Measurements from ENCODE around the gene SBK2. TPM values are rescaled to one million over a fixed set of nuclear protein-coding genes. Genes with fewer than 3 reads are reported as not detected.

The SBK2 gene
- total RNA-seq, 1 donor from 2014 or later = 0.17 TPM

DNA sequence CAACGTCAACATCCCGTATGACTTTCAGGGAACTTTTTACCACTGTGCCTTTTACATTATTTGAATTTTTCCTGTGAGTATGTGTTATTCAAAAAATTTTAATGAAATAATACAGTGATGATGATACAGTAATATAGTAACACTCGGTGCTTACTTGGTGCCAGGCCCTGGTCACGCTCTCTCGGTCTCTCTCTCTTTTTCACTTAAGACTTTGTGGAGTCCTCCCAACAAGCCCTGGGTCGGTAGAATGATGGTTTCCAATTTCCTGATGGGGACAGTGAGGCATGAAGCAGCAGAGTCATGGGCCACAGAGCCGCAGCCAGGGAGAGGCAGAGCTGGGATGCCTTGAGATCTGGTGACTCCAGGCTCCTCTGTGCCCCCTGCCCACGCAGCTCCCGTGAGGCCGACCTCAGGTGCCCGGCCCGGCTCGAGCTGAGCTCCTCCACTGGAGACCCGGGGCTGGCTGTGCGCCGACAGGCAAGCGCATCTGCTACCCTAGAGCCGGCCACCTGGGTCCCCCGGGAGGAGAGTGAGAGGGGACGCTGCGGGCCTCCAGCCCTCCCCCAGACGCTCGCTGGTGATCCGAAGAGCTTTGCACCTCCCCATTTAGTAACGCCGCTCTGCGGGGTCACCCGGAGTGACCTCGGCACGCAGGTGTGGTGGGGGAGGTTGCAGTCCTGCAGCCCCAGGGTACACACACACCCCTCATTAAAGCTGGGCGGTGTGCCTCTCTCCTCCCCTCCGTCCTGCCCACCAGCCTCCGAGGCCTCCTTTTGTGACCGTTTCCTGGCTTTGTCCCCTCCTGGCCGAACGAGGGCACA is 12.8 kb upstream of the SBK2 start:
- Histone ChIP-seq H3K4me3 (ENCODE audit: low read depth, low read length) (peak overlapping the region; percentile 15), H3K36me3 (ENCODE audit: control insufficient read depth, insufficient read depth, low read length) (no peaks in the 10 kb centered on the region), H3K27me3 (ENCODE audit: control insufficient read depth, insufficient read depth, low read length) (no peaks in the 10 kb centered on the region)
- peak; percentile 75 for DNase-seq (ENCODE audit: low read depth)
- TF ChIP-seq, protein P1, sequence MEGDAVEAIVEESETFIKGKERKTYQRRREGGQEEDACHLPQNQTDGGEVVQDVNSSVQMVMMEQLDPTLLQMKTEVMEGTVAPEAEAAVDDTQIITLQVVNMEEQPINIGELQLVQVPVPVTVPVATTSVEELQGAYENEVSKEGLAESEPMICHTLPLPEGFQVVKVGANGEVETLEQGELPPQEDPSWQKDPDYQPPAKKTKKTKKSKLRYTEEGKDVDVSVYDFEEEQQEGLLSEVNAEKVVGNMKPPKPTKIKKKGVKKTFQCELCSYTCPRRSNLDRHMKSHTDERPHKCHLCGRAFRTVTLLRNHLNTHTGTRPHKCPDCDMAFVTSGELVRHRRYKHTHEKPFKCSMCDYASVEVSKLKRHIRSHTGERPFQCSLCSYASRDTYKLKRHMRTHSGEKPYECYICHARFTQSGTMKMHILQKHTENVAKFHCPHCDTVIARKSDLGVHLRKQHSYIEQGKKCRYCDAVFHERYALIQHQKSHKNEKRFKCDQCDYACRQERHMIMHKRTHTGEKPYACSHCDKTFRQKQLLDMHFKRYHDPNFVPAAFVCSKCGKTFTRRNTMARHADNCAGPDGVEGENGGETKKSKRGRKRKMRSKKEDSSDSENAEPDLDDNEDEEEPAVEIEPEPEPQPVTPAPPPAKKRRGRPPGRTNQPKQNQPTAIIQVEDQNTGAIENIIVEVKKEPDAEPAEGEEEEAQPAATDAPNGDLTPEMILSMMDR (IDR thresholded peaks at IDR 0.05; ENCODE audit: insufficient read depth, low read length, poor library complexity, severe bottlenecking) = no peak

DNA sequence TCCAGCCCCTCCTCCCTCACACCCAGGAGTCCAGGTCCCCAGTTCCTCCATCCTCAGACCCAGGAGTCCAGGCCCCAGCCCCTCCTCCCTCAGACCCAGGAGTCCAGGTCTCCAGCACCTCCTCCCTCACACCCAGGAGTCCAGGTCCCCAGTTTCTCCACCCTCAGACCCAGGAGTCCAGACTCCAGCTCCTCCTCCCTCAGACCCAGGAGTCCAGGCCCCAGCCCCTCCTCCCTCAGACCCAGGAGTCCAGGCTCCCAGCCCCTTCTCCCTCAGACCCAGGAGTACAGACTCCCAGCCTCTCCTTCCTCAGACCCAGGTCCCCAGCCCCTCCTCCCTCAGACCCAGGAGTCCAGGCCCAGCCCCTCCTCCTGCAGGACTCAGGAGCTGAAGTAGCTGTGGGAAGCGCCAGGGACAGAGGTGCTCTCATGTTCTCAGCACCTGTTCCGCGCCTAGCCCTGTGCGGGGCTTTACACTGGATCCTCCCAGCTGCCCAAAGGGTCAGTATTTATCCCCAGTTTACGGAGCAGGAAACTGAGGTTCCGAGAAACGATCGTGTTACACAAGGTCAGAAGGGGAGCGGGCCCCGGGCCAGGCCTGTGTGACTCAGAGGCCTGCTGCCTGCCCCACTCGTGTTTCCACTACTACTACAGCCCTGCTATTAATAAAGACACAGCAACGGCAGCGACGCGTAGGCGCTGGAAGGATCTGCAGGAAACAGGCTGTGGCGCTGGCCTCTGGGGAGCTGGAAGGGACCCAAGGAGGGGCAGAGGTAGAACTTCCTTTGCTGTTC is 10.1 kb upstream of the SBK2 start:
- no peaks in the 10 kb centered on the region for H3K36me3 ChIP-seq (ENCODE audit: control insufficient read depth, insufficient read depth, low read length)
- DNase-seq (ENCODE audit: low read depth) = no peak

DNA sequence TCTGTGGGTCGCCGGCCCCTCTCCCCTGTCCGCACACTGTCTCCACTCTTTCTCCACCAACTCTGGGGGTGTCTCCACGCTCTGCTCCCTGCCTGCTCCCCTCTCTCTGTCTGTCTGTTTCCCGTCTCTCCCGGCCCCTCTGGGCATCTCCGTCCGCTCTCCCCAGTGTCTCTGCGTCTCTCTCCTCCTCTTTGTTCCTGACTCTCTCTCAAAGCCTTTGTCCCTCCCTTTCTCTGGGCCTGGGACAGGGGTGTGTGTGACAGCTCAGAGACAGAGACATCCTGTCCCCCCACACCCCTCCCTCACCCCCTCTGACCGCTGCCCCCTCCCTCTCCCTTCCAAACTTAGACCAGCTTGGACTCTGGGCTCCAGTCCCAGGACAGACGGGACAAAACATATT is 9.1 kb upstream of the SBK2 start:
- Histone ChIP-seq H3K27me3 (ENCODE audit: control insufficient read depth, insufficient read depth, low read length) (no peaks in the 10 kb centered on the region), H3K4me3 (ENCODE audit: low read depth, low read length) (no peak overlapping the region), H3K36me3 (ENCODE audit: control insufficient read depth, insufficient read depth, low read length) (no peaks in the 10 kb centered on the region)
- no peak for DNase-seq (ENCODE audit: low read depth)
- TF ChIP-seq, protein P1 (IDR thresholded peaks at IDR 0.05; ENCODE audit: insufficient read depth, low read length, poor library complexity, severe bottlenecking) = no peak

More for the DNA sequence above, 10.1 kb upstream of the SBK2 start:
- TF ChIP-seq, protein P1 (IDR thresholded peaks at IDR 0.05; ENCODE audit: insufficient read depth, low read length, poor library complexity, severe bottlenecking) = no peak
- Histone ChIP-seq H3K27me3 (ENCODE audit: control insufficient read depth, insufficient read depth, low read length) (no peaks in the 10 kb centered on the region), H3K4me3 (ENCODE audit: low read depth, low read length) (no peak overlapping the region)

DNA sequence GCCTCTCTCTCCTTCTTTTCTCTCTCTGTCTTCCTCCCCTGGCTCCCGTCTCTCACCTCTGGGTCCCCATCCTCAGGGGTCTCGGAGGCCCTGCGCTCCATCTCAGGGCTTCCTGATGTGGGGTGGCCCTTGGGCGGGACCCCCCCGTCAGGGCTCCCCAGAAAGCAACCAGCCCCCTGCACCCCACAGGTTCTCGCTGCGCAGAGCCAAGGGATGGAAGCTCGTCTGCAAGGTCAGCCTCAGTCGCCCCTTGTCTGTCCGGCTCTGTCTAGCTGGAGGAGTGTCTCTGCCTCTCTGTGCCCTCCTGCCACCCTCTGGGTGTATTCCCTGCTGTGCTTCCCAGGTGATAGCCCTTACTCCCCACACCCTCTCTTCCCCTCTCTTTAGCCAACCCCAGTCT is 8.5 kb upstream of the SBK2 start, which contains the start of gene SBK3:
Gene SBK3, minus strand, starts transcription at position 101 of the 400 bp plus-strand sequence. Its CDS starts 0 bp downstream, at position 101.
- no peaks in the 10 kb centered on the region for H3K36me3 ChIP-seq (ENCODE audit: control insufficient read depth, insufficient read depth, low read length)
- H3K4me3 ChIP-seq (ENCODE audit: low read depth, low read length) = no peak within 1 kb of the TSS
- peaks cover 3% of the 10 kb centered on the region for H3K27me3 ChIP-seq (ENCODE audit: control insufficient read depth, insufficient read depth, low read length)
- DNase-seq (ENCODE audit: low read depth) = no peak
- TF ChIP-seq, protein P1 (IDR thresholded peaks at IDR 0.05; ENCODE audit: insufficient read depth, low read length, poor library complexity, severe bottlenecking) = no peak

DNA sequence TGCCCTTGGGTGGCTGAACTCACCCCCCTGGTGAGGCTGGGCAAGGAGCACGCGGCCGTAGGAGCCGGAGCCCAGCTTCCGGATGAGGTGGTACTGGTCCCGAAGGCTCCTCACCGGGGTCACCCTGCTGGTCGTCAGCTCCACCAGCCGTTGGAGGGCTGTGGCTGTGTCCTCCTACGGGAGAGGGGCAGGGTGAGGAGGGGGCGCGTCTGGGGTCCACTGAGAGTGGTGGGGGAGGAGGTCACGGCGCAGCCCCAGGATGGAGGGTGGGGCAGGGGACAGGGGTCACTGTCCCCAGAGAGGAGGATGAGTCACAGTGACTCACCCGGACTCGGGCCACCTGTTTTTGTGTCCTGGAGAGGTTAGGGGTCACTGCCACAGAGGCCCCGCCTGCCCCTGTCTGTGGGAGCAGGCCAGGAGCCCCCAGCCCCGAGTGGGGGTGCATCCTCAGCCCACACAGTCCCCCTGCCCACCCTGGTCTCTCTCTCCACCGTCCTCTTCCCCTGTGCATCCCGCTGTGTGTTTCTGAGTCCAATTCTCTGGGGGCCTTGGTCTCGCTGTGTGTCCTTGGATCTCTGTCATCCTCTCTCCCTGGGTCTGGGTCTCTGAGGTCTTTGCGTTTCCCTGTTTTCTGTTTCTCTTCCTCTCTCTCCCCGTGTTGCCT is 8.0 kb upstream of the SBK2 start:
- TF ChIP-seq, protein P1 (IDR thresholded peaks at IDR 0.05; ENCODE audit: insufficient read depth, low read length, poor library complexity, severe bottlenecking) = no peak
- no peak for DNase-seq (ENCODE audit: low read depth)
- Histone ChIP-seq H3K36me3 (ENCODE audit: control insufficient read depth, insufficient read depth, low read length) (no peaks in the 10 kb centered on the region), H3K27me3 (ENCODE audit: control insufficient read depth, insufficient read depth, low read length) (peaks cover 3% of the 10 kb centered on the region), H3K4me3 (ENCODE audit: low read depth, low read length) (no peak overlapping the region)

All from kidney epithelial cell (primary cell).